Endodermal cell (in vitro differentiated cells): ENCODE data around the gene RAB31. TPM values are rescaled to one million over a fixed set of nuclear protein-coding genes. Genes with fewer than 3 reads are reported as not detected.

ENCODE experiments used
- DNase-seq: peaks from one replicate; pipeline ENCODE4 v3.0.0-alpha.2; 2017
- H3K27ac ChIP-seq: 2 replicates; pipeline ENCODE4 v1.5.1; 2013; ENCODE audit warnings: mild to moderate bottlenecking, low read depth, low read length, moderate library complexity
- H3K27me3 ChIP-seq: 2 replicates; pipeline ENCODE4 v1.6.1; 2013; ENCODE audit warnings: mild to moderate bottlenecking, low read length, moderate library complexity; ENCODE audit not compliant: insufficient read depth, control insufficient read depth, poor library complexity, severe bottlenecking
- H3K36me3 ChIP-seq: 2 replicates; pipeline ENCODE4 v1.7.0; 2013; ENCODE audit warnings: mild to moderate bottlenecking, low read length, moderate library complexity; ENCODE audit not compliant: control insufficient read depth, insufficient read depth
- H3K4me1 ChIP-seq: one replicate; pipeline ENCODE4 v1.7.0; 2013; ENCODE audit warnings: low read length; ENCODE audit not compliant: control insufficient read depth, insufficient read depth
- H3K4me3 ChIP-seq: 2 replicates; pipeline ENCODE4 v1.5.1; 2013; ENCODE audit warnings: mild to moderate bottlenecking, low read length, moderate library complexity
- H3K9ac ChIP-seq: 2 replicates; pipeline ENCODE4 v1.6.1; 2013; ENCODE audit warnings: mild to moderate bottlenecking, low read length, moderate library complexity; ENCODE audit not compliant: poor library complexity, severe bottlenecking; ENCODE audit errors: extremely low read depth
- H3K9me3 ChIP-seq: 2 replicates; pipeline ENCODE4 v1.6.1; 2013; ENCODE audit warnings: mild to moderate bottlenecking, low read length, moderate library complexity; ENCODE audit not compliant: control insufficient read depth
- H3K27ac Mint-ChIP-seq: 2 replicates; pipeline ENCODE4 v1.8.0; 2020; ENCODE audit warnings: mixed read lengths
- H3K27me3 Mint-ChIP-seq: 2 replicates; pipeline ENCODE4 v1.8.0; 2021; ENCODE audit warnings: mild to moderate bottlenecking, mixed read lengths; ENCODE audit not compliant: insufficient read depth
- H3K36me3 Mint-ChIP-seq: 2 replicates; pipeline ENCODE4 v1.8.0; 2020; ENCODE audit warnings: low read depth, mixed read lengths
- H3K4me1 Mint-ChIP-seq: 2 replicates; pipeline ENCODE4 v1.8.0; 2020; ENCODE audit warnings: mixed read lengths
- H3K4me3 Mint-ChIP-seq: 2 replicates; pipeline ENCODE4 v1.8.0; 2020; ENCODE audit warnings: mild to moderate bottlenecking, moderate library complexity, mixed read lengths
- H3K9me3 Mint-ChIP-seq: 2 replicates; pipeline ENCODE4 v1.8.0; 2020; ENCODE audit warnings: mild to moderate bottlenecking, mixed read lengths
- CTCF ChIP-seq: fragments of 200-600 bp; sonication (generic); conservative IDR thresholded peaks from 2 replicates; pipeline ENCODE4 v1.5.0; 2021; ENCODE audit warnings: antibody characterized with exemption, mild to moderate bottlenecking
- WGBS, 2 experiments: methylation state at CpG; one replicate each; pipeline versions ENCODE4 v1.1.5 to v1.1.7; 2013; ENCODE audit warnings: missing lambda C conversion rate in 2 of 2, mixed read lengths in 1 of 2; ENCODE audit not compliant: insufficient coverage in 1 of 2, insufficient read length in 1 of 2; 5-methylcytosine and 5-hydroxymethylcytosine counted together
- total RNA-seq, 2 donors: library from RNA; stranded (reverse); fragmentation: NEBNext Ultra II Directional in 1 of 2; extraction: Animal tissue kit (Norgen Biotek cat#: 25700) in 1 of 2; gene quantifications; 2 replicates in 1 of 2; 3 replicates in 1 of 2; pipeline ENCODE4 v1.2.1, GENCODE V29; 2021

Gene RAB31
- total RNA-seq, 2 donors from 2014 or later, result 11.7 to 20.3 TPM

DNA sequence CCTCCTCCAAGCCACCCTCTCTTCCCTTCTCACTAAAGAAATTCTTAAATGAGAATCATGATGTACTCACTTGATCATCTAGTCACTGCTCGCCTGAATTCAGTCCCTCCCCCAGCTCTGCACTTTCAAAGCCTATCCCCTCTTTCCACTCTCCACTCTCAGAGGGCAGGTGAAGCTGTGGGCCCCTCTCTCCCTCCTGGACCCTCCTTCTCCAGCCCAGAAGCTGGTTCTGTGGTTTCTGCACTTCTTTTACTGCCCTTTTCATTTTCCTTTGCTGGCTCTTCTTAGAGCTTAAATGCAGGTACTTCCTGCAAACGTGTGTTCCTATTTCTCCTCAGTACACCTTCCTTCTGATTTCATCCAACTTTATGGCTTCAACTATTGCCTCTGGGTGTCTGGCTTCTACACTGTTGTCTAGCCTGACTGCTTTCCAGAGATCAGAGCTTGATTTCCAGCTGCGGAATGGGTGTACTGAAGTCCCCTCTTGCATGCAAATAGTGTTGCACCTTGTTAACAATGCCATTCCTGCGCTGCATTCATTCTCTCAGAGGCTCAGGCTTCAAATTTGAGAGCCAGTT is 162.4 kb downstream of the RAB31 start:
- peak overlapping the region; percentile 81 for H3K27ac Mint-ChIP-seq
- Histone ChIP-seq H3K27ac (no peak overlapping the region), H3K4me3 (no peak overlapping the region), H3K9ac (no peak overlapping the region), H3K36me3 (no peaks in the 10 kb centered on the region), H3K9me3 (peaks cover 19% of the 10 kb centered on the region), H3K4me1 (peaks cover 11% of the 10 kb centered on the region), H3K27me3 (peaks cover 12% of the 10 kb centered on the region)
- peaks cover 31% of the 10 kb centered on the region for H3K4me1 Mint-ChIP-seq
- peak overlapping the region; percentile 13 for H3K4me3 Mint-ChIP-seq
- 42 to 50% methylated on average over 4 of the region's 4 CpGs for WGBS, 2 experiments
- peaks cover 21% of the 10 kb centered on the region for H3K9me3 Mint-ChIP-seq
- no peak for TF ChIP-seq CTCF
- peaks cover 20% of the 10 kb centered on the region for H3K27me3 Mint-ChIP-seq
- DNase-seq, result peak; percentile 53
- H3K36me3 Mint-ChIP-seq, result no peaks in the 10 kb centered on the region

DNA sequence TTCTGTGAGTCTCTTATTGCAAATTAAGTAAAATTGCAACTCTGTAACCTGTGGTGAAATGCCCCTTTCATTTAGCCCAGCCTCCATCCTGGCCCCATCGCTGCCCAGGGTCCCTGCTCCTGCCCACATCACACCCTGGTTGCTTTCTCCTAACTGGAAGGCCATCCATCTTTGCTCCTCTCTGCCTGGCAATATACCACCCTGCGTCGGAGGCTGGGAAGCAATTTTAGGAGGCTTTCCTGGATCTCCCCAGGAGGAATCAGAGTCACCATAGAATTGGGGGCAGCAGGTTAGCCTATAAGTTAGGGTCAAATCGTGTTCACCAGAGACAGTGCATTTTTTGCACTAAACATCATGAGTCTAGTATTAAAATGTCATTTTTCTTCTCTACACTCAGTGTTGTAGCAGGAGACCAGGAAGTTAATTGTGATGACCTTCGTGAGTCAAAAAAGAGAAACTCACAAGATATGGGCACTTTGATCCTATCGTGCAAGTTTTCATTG is 163.2 kb downstream of the RAB31 start:
- H3K9me3 ChIP-seq, result peaks cover 11% of the 10 kb centered on the region
- Mint-ChIP-seq H3K36me3 (no peaks in the 10 kb centered on the region), H3K9me3 (peaks cover 13% of the 10 kb centered on the region), H3K4me3 (no peak overlapping the region), H3K4me1 (peaks cover 34% of the 10 kb centered on the region), H3K27me3 (peaks cover 20% of the 10 kb centered on the region), H3K27ac (no peak overlapping the region)
- peaks cover 12% of the 10 kb centered on the region for H3K27me3 ChIP-seq
- H3K4me3 ChIP-seq, result no peak overlapping the region
- no peak for TF ChIP-seq CTCF
- no peak overlapping the region for H3K27ac ChIP-seq
- H3K4me1 ChIP-seq, result peaks cover 11% of the 10 kb centered on the region
- DNase-seq, result no peak
- 90 to 100% methylated on average over 4 to 6 of the region's 6 CpGs for WGBS, 2 experiments
- no peak overlapping the region for H3K9ac ChIP-seq
- H3K36me3 ChIP-seq, result no peaks in the 10 kb centered on the region

DNA sequence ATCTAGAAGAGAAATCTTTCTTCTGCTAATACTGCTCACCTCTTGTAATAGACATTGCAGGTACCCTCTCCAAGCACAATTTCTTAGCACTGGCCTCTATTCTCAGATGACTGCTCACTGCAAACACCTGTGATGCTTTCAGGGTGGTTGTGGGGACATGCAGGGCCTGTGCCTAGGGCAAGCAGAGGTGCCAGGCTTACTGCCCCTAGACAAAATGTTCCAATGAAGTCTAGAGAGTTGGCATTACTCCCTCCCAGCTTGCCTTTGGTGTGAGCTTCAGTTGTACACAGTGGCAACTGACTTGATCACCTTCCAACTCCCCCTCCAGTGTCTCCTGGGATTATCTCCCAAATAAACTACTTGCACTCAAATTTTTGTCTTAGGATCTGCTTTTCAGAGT is 164.7 kb downstream of the RAB31 start:
- peaks cover 20% of the 10 kb centered on the region for H3K27me3 Mint-ChIP-seq
- Histone ChIP-seq H3K9me3 (no peaks in the 10 kb centered on the region), H3K4me1 (peaks cover 14% of the 10 kb centered on the region), H3K36me3 (no peaks in the 10 kb centered on the region), H3K27me3 (peaks cover 12% of the 10 kb centered on the region), H3K9ac (no peak overlapping the region), H3K27ac (no peak overlapping the region), H3K4me3 (no peak overlapping the region)
- peaks cover 44% of the 10 kb centered on the region for H3K4me1 Mint-ChIP-seq
- H3K9me3 Mint-ChIP-seq, result no peaks in the 10 kb centered on the region
- TF ChIP-seq CTCF, result no peak
- H3K27ac Mint-ChIP-seq, result no peak overlapping the region
- H3K4me3 Mint-ChIP-seq, result no peak overlapping the region
- DNase-seq, result no peak
- no peaks in the 10 kb centered on the region for H3K36me3 Mint-ChIP-seq
